Natural killer cell (primary cell): ENCODE measurements around the gene GRIN2A. TPM values are rescaled to one million over a fixed set of nuclear protein-coding genes. Genes with fewer than 3 reads are reported as not detected.

ENCODE experiments used
- ATAC-seq, 3 donors: fragments of 150-1000 bp in 2 of 3; fragments of 200-7000 bp in 1 of 3; cut with Tn5 transposase; 1 replicate in 1 of 3; 2 replicates in 2 of 3; pipeline ENCODE4 v1.10.0; 2021; ENCODE audit warnings: mild to moderate bottlenecking in 2 of 3, moderate library complexity in 2 of 3
- DNase-seq, 2 donors: peaks; one replicate each; pipeline versions ENCODE4 v3.0.0 to v3.0.0-alpha.2; 2013 to 2021; ENCODE audit warnings: mixed read lengths in 1 of 2
- H3K27ac ChIP-seq: one replicate; pipeline ENCODE4 v1.5.1; 2013; ENCODE audit warnings: mild to moderate bottlenecking, low read length
- H3K27me3 ChIP-seq: one replicate; pipeline ENCODE4 v1.6.1; 2013; ENCODE audit warnings: low read length; ENCODE audit not compliant: control insufficient read depth, insufficient read depth
- H3K36me3 ChIP-seq: one replicate; pipeline ENCODE4 v1.6.1; 2013; ENCODE audit warnings: low read length; ENCODE audit not compliant: control insufficient read depth, insufficient read depth
- H3K4me1 ChIP-seq: one replicate; pipeline ENCODE4 v1.6.1; 2013; ENCODE audit warnings: low read length; ENCODE audit not compliant: control insufficient read depth, insufficient read depth
- H3K4me3 ChIP-seq: one replicate; pipeline ENCODE4 v1.5.1; 2013; ENCODE audit warnings: low read length
- H3K9me3 ChIP-seq: one replicate; pipeline ENCODE4 v1.6.1; 2013; ENCODE audit warnings: low read length; ENCODE audit not compliant: control insufficient read depth, insufficient read depth
- H3K27ac Mint-ChIP-seq, 2 donors: one replicate each; pipeline ENCODE4 v1.8.0; 2022; ENCODE audit warnings: mild to moderate bottlenecking in 2 of 2, mixed read lengths in 2 of 2, moderate library complexity in 1 of 2
- H3K27me3 Mint-ChIP-seq, 2 donors: one replicate each; pipeline ENCODE4 v1.8.0; 2022; ENCODE audit warnings: low read depth in 2 of 2, mixed read lengths in 2 of 2
- H3K36me3 Mint-ChIP-seq: one replicate; pipeline ENCODE4 v1.8.0; 2022; ENCODE audit warnings: mixed read lengths
- H3K4me1 Mint-ChIP-seq, 2 donors: one replicate each; pipeline ENCODE4 v1.8.0; 2022; ENCODE audit warnings: mixed read lengths in 2 of 2
- H3K4me3 Mint-ChIP-seq: one replicate; pipeline ENCODE4 v1.8.0; 2022; ENCODE audit warnings: mild to moderate bottlenecking, moderate library complexity, mixed read lengths
- H3K9me3 Mint-ChIP-seq, 2 donors: one replicate each; pipeline ENCODE4 v1.8.0; 2022; ENCODE audit warnings: mixed read lengths in 2 of 2
- WGBS: methylation state at CpG from one replicate; pipeline ENCODE4 v1.1.7; 2013; ENCODE audit warnings: missing lambda C conversion rate; ENCODE audit not compliant: insufficient coverage; 5-methylcytosine and 5-hydroxymethylcytosine counted together
- intact Hi-C: fragments of 100-400 bp; cut with micrococcal nuclease; formaldehyde crosslinking; loops from one replicate; pipeline ENCODE4 v1.14.2; 2022
- total RNA-seq, 4 donors: library from RNA; stranded (reverse); fragments of 120-200 nt in 1 of 4; gene quantifications; one replicate each; pipeline versions ENCODE4 v1.2.3 to v1.2.4, GENCODE V29; 2013 to 2022
- TF ChIP-seq, protein P1 (sequence below): fragments of 200-600 bp; IDR thresholded peaks from one replicate; pipeline ENCODE4 v1.8.0; 2022; ENCODE audit warnings: antibody characterized with exemption

Gene GRIN2A
- total RNA-seq, 3 donors from 2014 or later (not counting 1 experiment from before 2014, with no cell fraction given): not detected

DNA sequence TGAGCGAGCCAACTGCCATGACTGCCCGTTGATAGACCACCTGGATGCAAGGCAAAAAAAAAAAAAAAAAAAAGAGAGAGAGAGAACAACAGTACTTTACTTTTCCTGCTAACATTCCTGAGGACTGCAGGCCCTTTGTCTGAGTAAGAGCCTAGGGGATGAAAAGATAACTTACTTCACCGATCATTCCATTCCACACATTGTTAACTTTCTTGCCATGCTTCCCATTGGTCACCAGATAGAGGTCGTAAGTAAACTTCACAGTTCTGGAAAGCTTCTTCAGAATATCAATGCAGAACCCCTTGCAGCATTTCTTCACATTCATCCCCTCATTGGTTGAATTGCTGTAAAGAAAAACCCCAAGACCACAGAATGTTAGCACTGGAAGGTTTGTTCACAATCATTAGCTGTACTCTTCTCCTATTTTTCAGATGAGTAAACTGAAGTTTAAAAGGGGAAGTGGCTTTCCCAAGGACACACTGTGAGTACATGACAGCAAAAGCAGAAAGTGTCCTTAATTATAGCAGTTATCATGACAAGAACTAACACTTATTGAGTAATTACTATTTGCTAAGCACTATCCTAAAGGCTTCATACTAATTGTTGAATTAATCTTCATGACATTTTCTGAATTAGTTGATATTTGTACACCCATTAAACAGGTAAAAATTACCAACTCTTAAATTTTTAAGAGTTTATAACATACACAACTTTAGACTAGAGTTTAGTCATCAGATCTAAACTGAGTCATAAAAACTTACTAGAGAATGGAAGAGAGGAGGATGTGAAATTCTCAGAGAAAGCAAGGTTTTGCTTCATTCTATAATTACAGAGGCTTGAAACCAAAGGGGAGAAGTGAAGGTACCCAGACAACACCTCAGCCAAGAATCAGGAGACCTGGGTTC is 341.2 kb downstream of the GRIN2A start:
- no peak for DNase-seq
- TF ChIP-seq, protein P1, sequence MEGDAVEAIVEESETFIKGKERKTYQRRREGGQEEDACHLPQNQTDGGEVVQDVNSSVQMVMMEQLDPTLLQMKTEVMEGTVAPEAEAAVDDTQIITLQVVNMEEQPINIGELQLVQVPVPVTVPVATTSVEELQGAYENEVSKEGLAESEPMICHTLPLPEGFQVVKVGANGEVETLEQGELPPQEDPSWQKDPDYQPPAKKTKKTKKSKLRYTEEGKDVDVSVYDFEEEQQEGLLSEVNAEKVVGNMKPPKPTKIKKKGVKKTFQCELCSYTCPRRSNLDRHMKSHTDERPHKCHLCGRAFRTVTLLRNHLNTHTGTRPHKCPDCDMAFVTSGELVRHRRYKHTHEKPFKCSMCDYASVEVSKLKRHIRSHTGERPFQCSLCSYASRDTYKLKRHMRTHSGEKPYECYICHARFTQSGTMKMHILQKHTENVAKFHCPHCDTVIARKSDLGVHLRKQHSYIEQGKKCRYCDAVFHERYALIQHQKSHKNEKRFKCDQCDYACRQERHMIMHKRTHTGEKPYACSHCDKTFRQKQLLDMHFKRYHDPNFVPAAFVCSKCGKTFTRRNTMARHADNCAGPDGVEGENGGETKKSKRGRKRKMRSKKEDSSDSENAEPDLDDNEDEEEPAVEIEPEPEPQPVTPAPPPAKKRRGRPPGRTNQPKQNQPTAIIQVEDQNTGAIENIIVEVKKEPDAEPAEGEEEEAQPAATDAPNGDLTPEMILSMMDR: no peak
- Mint-ChIP-seq H3K36me3 (no peaks in the 10 kb centered on the region), H3K4me3 (no peak overlapping the region), H3K27ac (no peak overlapping the region), H3K27me3 (no peaks in the 10 kb centered on the region), H3K4me1 (no peaks in the 10 kb centered on the region), H3K9me3 (peaks cover 3% of the 10 kb centered on the region in 2 donors)
- no peaks in the 10 kb centered on the region for H3K27me3 ChIP-seq
- 72% methylated on average over 2 of the region's 4 CpGs for WGBS
- H3K4me3 ChIP-seq: no peak overlapping the region
- no peaks in the 10 kb centered on the region for H3K36me3 ChIP-seq
- intact Hi-C loops: no loop called here
- no peak overlapping the region for H3K27ac ChIP-seq
- no peaks in the 10 kb centered on the region for H3K4me1 ChIP-seq
- no peaks in the 10 kb centered on the region for H3K9me3 ChIP-seq
- ATAC-seq: no peak

DNA sequence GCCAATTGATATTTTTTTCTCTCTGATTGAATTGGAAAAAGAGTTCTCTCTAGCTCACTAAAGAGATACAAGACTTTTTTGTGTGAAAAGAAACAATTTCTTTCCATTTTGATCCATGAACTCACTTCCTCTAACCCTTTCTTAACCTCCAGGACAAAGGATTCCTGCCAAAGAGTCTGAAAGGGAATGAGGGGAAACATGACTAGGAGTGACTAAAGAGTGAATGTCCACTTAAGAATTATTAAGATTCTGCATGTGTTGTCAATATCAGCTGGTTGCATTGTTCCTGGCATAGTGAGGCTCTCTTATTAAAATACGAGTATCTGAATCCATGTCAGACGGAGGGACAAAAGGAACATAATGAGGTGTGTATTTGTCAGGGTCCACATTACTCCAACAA is 344.7 kb downstream of the GRIN2A start:
- no peak overlapping the region for H3K4me3 Mint-ChIP-seq
- no peaks in the 10 kb centered on the region for H3K4me1 ChIP-seq
- no peaks in the 10 kb centered on the region for H3K9me3 ChIP-seq
- no peaks in the 10 kb centered on the region for H3K36me3 Mint-ChIP-seq
- WGBS: 89% methylated on average over 2 of the region's 2 CpGs
- intact Hi-C loops: no loop called here
- ATAC-seq: no peak
- TF ChIP-seq, protein P1: no peak
- no peak overlapping the region for H3K27ac Mint-ChIP-seq
- no peaks in the 10 kb centered on the region for H3K27me3 ChIP-seq
- H3K9me3 Mint-ChIP-seq: no peaks in the 10 kb centered on the region
- DNase-seq: no peak
- no peaks in the 10 kb centered on the region for H3K27me3 Mint-ChIP-seq
- H3K27ac ChIP-seq: no peak overlapping the region
- H3K4me3 ChIP-seq: no peak overlapping the region
- H3K36me3 ChIP-seq: no peaks in the 10 kb centered on the region
- H3K4me1 Mint-ChIP-seq: no peaks in the 10 kb centered on the region

DNA sequence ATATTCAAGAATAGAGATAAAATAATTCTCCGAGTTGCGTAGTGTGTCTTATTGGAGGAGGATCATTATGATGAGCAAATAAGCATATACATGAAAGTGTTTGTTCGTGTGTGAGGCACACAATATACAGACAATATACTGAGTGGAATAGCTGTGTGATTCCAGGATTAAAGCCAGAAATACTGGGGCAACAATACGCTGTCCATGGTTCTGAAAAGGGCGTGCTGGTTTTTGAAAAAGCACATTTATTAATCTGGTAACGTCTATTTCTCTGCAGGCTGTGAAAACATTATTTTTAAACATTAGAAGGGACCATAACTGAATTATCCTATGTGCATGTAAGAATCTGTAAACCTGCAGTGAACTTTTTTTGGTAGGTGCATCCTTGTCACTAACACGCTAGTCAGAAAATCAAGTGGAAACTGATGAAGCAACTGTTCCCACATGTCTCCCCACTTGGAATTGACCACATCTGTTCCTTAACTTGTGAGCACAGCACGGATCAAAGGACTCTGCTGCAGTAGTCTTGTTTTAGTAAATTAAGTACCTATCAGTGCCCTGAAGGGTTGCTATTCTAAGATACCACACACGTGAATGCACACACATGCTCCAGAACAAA is 346.0 kb downstream of the GRIN2A start:
- Mint-ChIP-seq H3K4me3 (no peak overlapping the region), H3K4me1 (no peaks in the 10 kb centered on the region), H3K27me3 (no peaks in the 10 kb centered on the region), H3K9me3 (no peaks in the 10 kb centered on the region), H3K27ac (no peak overlapping the region), H3K36me3 (no peaks in the 10 kb centered on the region)
- Histone ChIP-seq H3K4me1 (no peaks in the 10 kb centered on the region), H3K4me3 (no peak overlapping the region), H3K36me3 (no peaks in the 10 kb centered on the region), H3K9me3 (no peaks in the 10 kb centered on the region), H3K27ac (no peak overlapping the region), H3K27me3 (no peaks in the 10 kb centered on the region)
- intact Hi-C loops: no loop called here
- TF ChIP-seq, protein P1: no peak
- ATAC-seq (no peak), DNase-seq (no peak)
- WGBS: 48% methylated on average over 7 of the region's 9 CpGs
